ENCODE results near the gene KCNK1. TPM values are rescaled to one million over a fixed set of nuclear protein-coding genes. Genes with fewer than 3 reads are reported as not detected.
A peak's percentile ranks its signal among the peaks of the same experiment; 100 is the strongest.

Gene KCNK1
- total RNA-seq, 1 experiment from 2014 or later = 31.1 TPM

GRCh38 chr1:233632436-233632835, 18.5 kb downstream of the KCNK1 start:
- no peak for DNase-seq
- Histone ChIP-seq H2AFZ (ENCODE audit: low read length) (no peak overlapping the region), H3K4me2 (ENCODE audit: low read length) (no peak overlapping the region), H3K4me1 (ENCODE audit: insufficient read depth, low read length) (peaks cover 16% of the 10 kb centered on the region), H3K27ac (ENCODE audit: low read length) (no peak overlapping the region), H3K36me3 (ENCODE audit: low read depth, low read length) (peaks cover 53% of the 10 kb centered on the region), H3K9ac (ENCODE audit: low read length) (no peak overlapping the region), H3K4me3 (ENCODE audit: low read length) (no peak overlapping the region), H3K9me3 (ENCODE audit: low read length) (no peaks in the 10 kb centered on the region), H3F3A (ENCODE audit: low read length, unreplicated experiment) (no peaks in the 10 kb centered on the region), H4K20me1 (ENCODE audit: low read length) (peaks cover 11% of the 10 kb centered on the region; the same call in 1 of the 2 replicates), H3K27me3 (ENCODE audit: low read length) (no peaks in the 10 kb centered on the region), H3K9me2 (replicated peaks; ENCODE audit: low read length) (no peaks in the 10 kb centered on the region), H3K79me2 (ENCODE audit: low read length) (peaks cover 72% of the 10 kb centered on the region)
- ChIA-PET POLR2A (ENCODE audit: unreplicated experiment) (no interaction called here), CTCF (no interaction called here)
- no peak for ATAC-seq
- no TSS peak for BruUV-seq (replicated peaks)
- intact Hi-C loops (cut with micrococcal nuclease) = no loop called here
- no peak for TF ChIP-seq EZH2 (IDR thresholded peaks at IDR 0.05; ENCODE audit: low read length, unreplicated experiment)
- TF ChIP-seq EZH2phosphoT487 (IDR thresholded peaks at IDR 0.05; ENCODE audit: borderline replicate concordance, low read length) = no peak
- no peak for TF ChIP-seq CTCF (conservative IDR thresholded peaks at IDR 0.05; ENCODE audit: low read depth, low read length)

GRCh38 chr1:233635765-233636502, 22.0 kb downstream of the KCNK1 start:
- Histone ChIP-seq H3K36me3 (ENCODE audit: low read depth, low read length) (peaks cover 45% of the 10 kb centered on the region), H2AFZ (ENCODE audit: low read length) (no peak overlapping the region), H3K9me3 (ENCODE audit: low read length) (no peaks in the 10 kb centered on the region), H3F3A (ENCODE audit: low read length, unreplicated experiment) (no peaks in the 10 kb centered on the region), H3K4me1 (ENCODE audit: insufficient read depth, low read length) (peaks cover 10% of the 10 kb centered on the region), H4K20me1 (ENCODE audit: low read length) (peaks cover 4% of the 10 kb centered on the region; the same call in 1 of the 2 replicates), H3K79me2 (ENCODE audit: low read length) (peaks cover 66% of the 10 kb centered on the region), H3K27me3 (ENCODE audit: low read length) (no peaks in the 10 kb centered on the region), H3K9me2 (replicated peaks; ENCODE audit: low read length) (no peaks in the 10 kb centered on the region), H3K27ac (ENCODE audit: low read length) (no peak overlapping the region), H3K4me2 (ENCODE audit: low read length) (peak overlapping the region; percentile 22), H3K4me3 (ENCODE audit: low read length) (no peak overlapping the region), H3K9ac (ENCODE audit: low read length) (no peak overlapping the region)
- DNase-seq (peak; percentile 64), ATAC-seq (peak; percentile 95)
- POLR2A ChIA-PET (ENCODE audit: unreplicated experiment) = interaction anchor here (0.5 kb wide), 1 partner anchor 208 kb away, joined by 3 read pairs; no protein-coding TSS in a partner anchor
- intact Hi-C loops (cut with micrococcal nuclease) = no loop called here
- TF ChIP-seq CTCF (conservative IDR thresholded peaks at IDR 0.05; ENCODE audit: low read depth, low read length) = no peak
- TF ChIP-seq EZH2phosphoT487 (IDR thresholded peaks at IDR 0.05; ENCODE audit: borderline replicate concordance, low read length) = no peak
- TF ChIP-seq EZH2 (IDR thresholded peaks at IDR 0.05; ENCODE audit: low read length, unreplicated experiment) = no peak
- CTCF ChIA-PET = interaction anchor here (0.7 kb wide), 1 partner anchor 43 kb away, joined by 3 read pairs; no protein-coding TSS in a partner anchor
- BruUV-seq (replicated peaks) = no TSS peak

- no peak overlapping the region for H3K27ac ChIP-seq (ENCODE audit: low read length)
- H3K4me3 ChIP-seq (ENCODE audit: low read length) = no peak overlapping the region
- H3K4me1 ChIP-seq (ENCODE audit: insufficient read depth, low read length) = peaks cover 10% of the 10 kb centered on the region
- peaks cover 45% of the 10 kb centered on the region for H3K36me3 ChIP-seq (ENCODE audit: low read depth, low read length)
- H3F3A ChIP-seq (ENCODE audit: low read length, unreplicated experiment) = no peaks in the 10 kb centered on the region
- BruUV-seq (replicated peaks) = no TSS peak
- H4K20me1 ChIP-seq (ENCODE audit: low read length) = peaks cover 4% of the 10 kb centered on the region; the same call in 1 of the 2 replicates
- H3K9ac ChIP-seq (ENCODE audit: low read length) = no peak overlapping the region
- intact Hi-C loops (cut with micrococcal nuclease) = no loop called here
- ChIA-PET POLR2A (ENCODE audit: unreplicated experiment) (no interaction called here), CTCF (interaction anchor here (0.7 kb wide), 1 partner anchor 43 kb away, joined by 3 read pairs; no protein-coding TSS in a partner anchor)
- ATAC-seq (no peak), DNase-seq (no peak)
- no peaks in the 10 kb centered on the region for H3K9me2 ChIP-seq (replicated peaks; ENCODE audit: low read length)
- no peaks in the 10 kb centered on the region for H3K27me3 ChIP-seq (ENCODE audit: low read length)
- peak overlapping the region; percentile 22; the same call in 1 of the 2 replicates for H3K4me2 ChIP-seq (ENCODE audit: low read length)
- H3K79me2 ChIP-seq (ENCODE audit: low read length) = peaks cover 61% of the 10 kb centered on the region
- no peak for TF ChIP-seq EZH2phosphoT487 (IDR thresholded peaks at IDR 0.05; ENCODE audit: borderline replicate concordance, low read length)
- TF ChIP-seq EZH2 (IDR thresholded peaks at IDR 0.05; ENCODE audit: low read length, unreplicated experiment) = no peak
- no peak for TF ChIP-seq CTCF (conservative IDR thresholded peaks at IDR 0.05; ENCODE audit: low read depth, low read length)
- no peaks in the 10 kb centered on the region for H3K9me3 ChIP-seq (ENCODE audit: low read length)
- H2AFZ ChIP-seq (ENCODE audit: low read length) = no peak overlapping the region
Observed at GRCh38 chr1:233636503-233636877, 22.6 kb downstream of the KCNK1 start.

All from PC-3 (cell line).